IMR-90 (cell line): Measurements from ENCODE around the gene DUXA.

Experiments used
- BHLHE40 ChIP-seq: fragments of 150-350 bp; IDR thresholded peaks from 2 replicates; pipeline ENCODE4 v1.6.1; 2016; ENCODE audit warnings: mild to moderate bottlenecking, low read depth, low read length
- CEBPB ChIP-seq: IDR thresholded peaks from 2 replicates; pipeline ENCODE4 v1.6.1; 2012; ENCODE audit warnings: low read depth, low read length, improper control_type of control experiment
- CHD1 ChIP-seq: IDR thresholded peaks from 2 replicates; pipeline ENCODE4 v1.6.1; 2012; ENCODE audit warnings: low read depth, low read length, improper control_type of control experiment
- CTCF ChIP-seq: conservative IDR thresholded peaks from 2 replicates; pipeline ENCODE4 v1.5.1; 2012; ENCODE audit warnings: mild to moderate bottlenecking, low read depth, low read length, improper control_type of control experiment
- MAFK ChIP-seq: IDR thresholded peaks from 2 replicates; pipeline ENCODE4 v1.6.1; 2012; ENCODE audit warnings: low read depth, low read length, improper control_type of control experiment
- MAZ ChIP-seq: IDR thresholded peaks from 2 replicates; pipeline ENCODE4 v1.6.1; 2012; ENCODE audit warnings: low read depth, mild to moderate bottlenecking, low read length, improper control_type of control experiment, moderate library complexity, borderline replicate concordance
- MXI1 ChIP-seq: IDR thresholded peaks from 2 replicates; pipeline ENCODE4 v1.6.1; 2012; ENCODE audit warnings: low read depth, mild to moderate bottlenecking, low read length, moderate library complexity, borderline replicate concordance
- POLR2A ChIP-seq: IDR thresholded peaks from 2 replicates; pipeline ENCODE4 v1.6.1; 2012; ENCODE audit warnings: mild to moderate bottlenecking, low read depth, low read length
- RAD21 ChIP-seq: IDR thresholded peaks from 2 replicates; pipeline ENCODE4 v1.6.1; 2012; ENCODE audit warnings: low read length, improper control_type of control experiment
- RFX5 ChIP-seq: IDR thresholded peaks from 2 replicates; pipeline ENCODE4 v1.8.0; 2012; ENCODE audit warnings: low read depth, mild to moderate bottlenecking, low read length, moderate library complexity
- SMC3 ChIP-seq: fragments of 150-350 bp; IDR thresholded peaks from 2 replicates; pipeline ENCODE4 v1.6.1; 2016; ENCODE audit warnings: low read depth, mild to moderate bottlenecking, antibody characterized with exemption, low read length, moderate library complexity
- TF ChIP-seq, protein P1 (sequence below): fragments of 150-350 bp; IDR thresholded peaks from 2 replicates; pipeline ENCODE4 v1.6.1; 2017; ENCODE audit warnings: mild to moderate bottlenecking, antibody characterized with exemption, low read length, low read depth

GRCh38 chr19:57106722-57107235, 60.5 kb downstream of the DUXA start:
- no peak for TF ChIP-seq MXI1
- TF ChIP-seq CTCF: no peak
- no peak for TF ChIP-seq RFX5
- no peak for TF ChIP-seq POLR2A
- TF ChIP-seq, protein P1, sequence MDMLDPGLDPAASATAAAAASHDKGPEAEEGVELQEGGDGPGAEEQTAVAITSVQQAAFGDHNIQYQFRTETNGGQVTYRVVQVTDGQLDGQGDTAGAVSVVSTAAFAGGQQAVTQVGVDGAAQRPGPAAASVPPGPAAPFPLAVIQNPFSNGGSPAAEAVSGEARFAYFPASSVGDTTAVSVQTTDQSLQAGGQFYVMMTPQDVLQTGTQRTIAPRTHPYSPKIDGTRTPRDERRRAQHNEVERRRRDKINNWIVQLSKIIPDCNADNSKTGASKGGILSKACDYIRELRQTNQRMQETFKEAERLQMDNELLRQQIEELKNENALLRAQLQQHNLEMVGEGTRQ: no peak
- TF ChIP-seq MAFK: no peak
- TF ChIP-seq SMC3: no peak
- TF ChIP-seq MAZ: no peak
- no peak for TF ChIP-seq CEBPB
- TF ChIP-seq CHD1: no peak
- no peak for TF ChIP-seq BHLHE40
- no peak for TF ChIP-seq RAD21
